Hepatocyte (in vitro differentiated cells): ENCODE data around the gene MKNK2. TPM values are rescaled to one million over a fixed set of nuclear protein-coding genes. Genes with fewer than 3 reads are reported as not detected.
A peak's percentile ranks its signal among the peaks of the same experiment; 100 is the strongest.

Experiments
- DNase-seq: peaks from one replicate; pipeline ENCODE4 v3.0.0-alpha.2; 2016; ENCODE audit warnings: low spot score
- H2AFZ ChIP-seq: fragments of 200-600 bp; sonication (generic); 2 replicates; pipeline ENCODE4 v1.6.0; 2016; ENCODE audit warnings: antibody characterized with exemption, mild to moderate bottlenecking
- H3K27ac ChIP-seq: fragments of 200-600 bp; sonication (generic); 2 replicates; pipeline ENCODE4 v1.5.1; 2016; ENCODE audit warnings: mild to moderate bottlenecking
- H3K27me3 ChIP-seq: fragments of 200-600 bp; sonication (generic); 2 replicates; pipeline ENCODE4 v1.6.1; 2016
- H3K36me3 ChIP-seq: fragments of 200-600 bp; sonication (generic); replicated peaks from 2 replicates; pipeline ENCODE4 v1.5.1; 2016; ENCODE audit warnings: low read depth; ENCODE audit not compliant: insufficient read depth
- H3K4me1 ChIP-seq: fragments of 200-600 bp; sonication (generic); 2 replicates; pipeline ENCODE4 v1.5.1; 2016; ENCODE audit warnings: mild to moderate bottlenecking, moderate library complexity; ENCODE audit not compliant: insufficient read depth
- H3K4me2 ChIP-seq: fragments of 200-600 bp; sonication (generic); 2 replicates; pipeline ENCODE4 v1.6.0; 2016
- H3K4me3 ChIP-seq: fragments of 200-600 bp; sonication (generic); 2 replicates; pipeline ENCODE4 v1.5.1; 2016; ENCODE audit warnings: mild to moderate bottlenecking
- H3K79me2 ChIP-seq: fragments of 200-600 bp; sonication (generic); 2 replicates; pipeline ENCODE4 v1.6.0; 2017; ENCODE audit warnings: mild to moderate bottlenecking
- H3K9me2 ChIP-seq: fragments of 200-600 bp; sonication (generic); replicated peaks from 2 replicates; pipeline ENCODE4 v1.6.0; 2017; ENCODE audit warnings: mild to moderate bottlenecking; ENCODE audit not compliant: insufficient read depth
- H3K9me3 ChIP-seq: fragments of 200-600 bp; sonication (generic); 2 replicates; pipeline ENCODE4 v1.5.1; 2016; ENCODE audit warnings: low read depth, mild to moderate bottlenecking
- H4K20me1 ChIP-seq: fragments of 200-600 bp; sonication (generic); 2 replicates; pipeline ENCODE4 v1.6.0; 2016; ENCODE audit warnings: mild to moderate bottlenecking; ENCODE audit not compliant: insufficient read depth, poor library complexity, severe bottlenecking
- EZH2 ChIP-seq: fragments of 200-600 bp; sonication (generic); IDR thresholded peaks from 2 replicates; pipeline ENCODE4 v1.6.1; 2016; ENCODE audit warnings: antibody characterized with exemption, mild to moderate bottlenecking, borderline replicate concordance
- EZH2phosphoT487 ChIP-seq: fragments of 200-600 bp; sonication (generic); IDR thresholded peaks from one replicate; pipeline ENCODE4 v1.6.1; 2018; ENCODE audit warnings: antibody characterized with exemption, mild to moderate bottlenecking, low read depth, moderate library complexity; ENCODE audit not compliant: unreplicated experiment, severe bottlenecking
- WGBS: methylation state at CpG from one replicate; pipeline ENCODE4 v1.1.6; 2016; ENCODE audit warnings: low lambda C conversion rate; ENCODE audit errors: missing lambda C conversion rate; 5-methylcytosine and 5-hydroxymethylcytosine counted together
- polyA plus RNA-seq: library from polyadenylated mRNA; unstranded; fragments of >200 nt; fragmentation: Nextera tagmentation; extraction: Ambion mirVana; gene quantifications from 2 replicates; pipeline ENCODE4 v1.2.1, GENCODE V29; 2016
- total RNA-seq: library from RNA; depleted of rRNA; stranded (reverse); fragments of >200 nt; gene quantifications from 2 replicates; pipeline ENCODE4 v1.2.3, GENCODE V29; 2014
- TF ChIP-seq, protein P1 (sequence below): fragments of 200-600 bp; sonication (generic); IDR thresholded peaks from 2 replicates; pipeline ENCODE4 v1.5.1; 2016; ENCODE audit warnings: antibody characterized with exemption, mild to moderate bottlenecking; ENCODE audit not compliant: poor library complexity

MKNK2 gene
- total and polyA plus RNA-seq, 2 experiments from 2014 or later: 90.4 to 136 TPM

DNA sequence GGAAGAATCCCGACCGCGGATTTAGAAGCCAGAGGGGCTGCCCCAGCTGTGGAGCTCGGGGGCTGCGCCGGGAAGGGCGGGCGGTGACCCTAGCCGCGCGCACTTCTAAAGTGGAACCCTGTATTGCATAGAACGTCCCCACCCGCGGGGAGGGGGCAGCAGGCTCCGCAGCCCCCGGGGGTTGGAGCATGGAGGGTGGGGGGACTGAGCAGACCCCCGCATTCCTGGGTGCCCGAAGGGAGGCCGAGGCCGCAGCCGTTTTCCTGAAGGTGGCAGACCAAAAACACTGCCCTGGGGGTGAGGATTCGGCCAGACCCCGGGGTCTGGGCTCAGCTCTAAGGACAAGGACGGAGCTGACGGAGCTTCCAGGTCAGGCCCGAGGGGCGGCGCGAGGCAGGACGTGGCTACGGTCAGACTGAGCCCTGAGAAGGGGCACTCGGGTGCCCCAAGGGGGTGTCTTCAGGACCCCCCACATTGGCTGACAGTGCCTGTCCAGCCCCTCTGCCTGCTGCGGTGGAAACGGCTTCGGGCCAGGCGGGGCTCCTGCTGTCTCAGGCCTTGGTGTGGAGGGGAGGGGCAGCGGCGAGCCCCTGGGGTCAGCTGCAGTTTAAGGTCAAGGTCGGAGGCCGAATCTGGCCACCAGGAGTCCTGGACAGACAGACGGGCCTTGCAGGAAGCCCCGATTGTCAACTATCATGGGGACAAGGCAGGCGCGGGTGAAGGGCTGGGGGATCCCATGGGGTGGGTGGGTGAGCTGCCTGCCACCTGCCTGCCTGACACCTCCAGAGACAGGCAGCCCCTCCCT is 12.6 kb downstream of the MKNK2 start:
- no peak overlapping the region for H3K4me2 ChIP-seq
- WGBS: 92% methylated on average over 31 of the region's 44 CpGs
- H3K4me3 ChIP-seq: no peak overlapping the region
- no peak overlapping the region for H2AFZ ChIP-seq
- H4K20me1 ChIP-seq: no peaks in the 10 kb centered on the region
- no peaks in the 10 kb centered on the region for H3K36me3 ChIP-seq
- H3K9me3 ChIP-seq: no peaks in the 10 kb centered on the region
- DNase-seq: peak; percentile 4
- H3K4me1 ChIP-seq: peaks cover 16% of the 10 kb centered on the region
- no peaks in the 10 kb centered on the region for H3K9me2 ChIP-seq
- H3K79me2 ChIP-seq: peaks cover 6% of the 10 kb centered on the region
- no peak for TF ChIP-seq EZH2
- H3K27me3 ChIP-seq: no peaks in the 10 kb centered on the region
- H3K27ac ChIP-seq: no peak overlapping the region

- Histone ChIP-seq H2AFZ (no peak overlapping the region), H3K36me3 (no peaks in the 10 kb centered on the region), H3K79me2 (peaks cover 6% of the 10 kb centered on the region), H3K4me1 (peaks cover 16% of the 10 kb centered on the region), H3K9me3 (no peaks in the 10 kb centered on the region), H4K20me1 (no peaks in the 10 kb centered on the region), H3K4me2 (no peak overlapping the region), H3K27ac (no peak overlapping the region), H3K4me3 (no peak overlapping the region), H3K27me3 (no peaks in the 10 kb centered on the region), H3K9me2 (no peaks in the 10 kb centered on the region)
- DNase-seq: peak; percentile 5
- TF ChIP-seq, protein P1, sequence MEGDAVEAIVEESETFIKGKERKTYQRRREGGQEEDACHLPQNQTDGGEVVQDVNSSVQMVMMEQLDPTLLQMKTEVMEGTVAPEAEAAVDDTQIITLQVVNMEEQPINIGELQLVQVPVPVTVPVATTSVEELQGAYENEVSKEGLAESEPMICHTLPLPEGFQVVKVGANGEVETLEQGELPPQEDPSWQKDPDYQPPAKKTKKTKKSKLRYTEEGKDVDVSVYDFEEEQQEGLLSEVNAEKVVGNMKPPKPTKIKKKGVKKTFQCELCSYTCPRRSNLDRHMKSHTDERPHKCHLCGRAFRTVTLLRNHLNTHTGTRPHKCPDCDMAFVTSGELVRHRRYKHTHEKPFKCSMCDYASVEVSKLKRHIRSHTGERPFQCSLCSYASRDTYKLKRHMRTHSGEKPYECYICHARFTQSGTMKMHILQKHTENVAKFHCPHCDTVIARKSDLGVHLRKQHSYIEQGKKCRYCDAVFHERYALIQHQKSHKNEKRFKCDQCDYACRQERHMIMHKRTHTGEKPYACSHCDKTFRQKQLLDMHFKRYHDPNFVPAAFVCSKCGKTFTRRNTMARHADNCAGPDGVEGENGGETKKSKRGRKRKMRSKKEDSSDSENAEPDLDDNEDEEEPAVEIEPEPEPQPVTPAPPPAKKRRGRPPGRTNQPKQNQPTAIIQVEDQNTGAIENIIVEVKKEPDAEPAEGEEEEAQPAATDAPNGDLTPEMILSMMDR: no peak
- TF ChIP-seq EZH2: no peak
- no peak for TF ChIP-seq EZH2phosphoT487
- 87% methylated on average over 21 of the region's 24 CpGs for WGBS
These were observed 13.3 kb downstream of the MKNK2 start for GRCh38 chr19:2037651-2038255.

DNA sequence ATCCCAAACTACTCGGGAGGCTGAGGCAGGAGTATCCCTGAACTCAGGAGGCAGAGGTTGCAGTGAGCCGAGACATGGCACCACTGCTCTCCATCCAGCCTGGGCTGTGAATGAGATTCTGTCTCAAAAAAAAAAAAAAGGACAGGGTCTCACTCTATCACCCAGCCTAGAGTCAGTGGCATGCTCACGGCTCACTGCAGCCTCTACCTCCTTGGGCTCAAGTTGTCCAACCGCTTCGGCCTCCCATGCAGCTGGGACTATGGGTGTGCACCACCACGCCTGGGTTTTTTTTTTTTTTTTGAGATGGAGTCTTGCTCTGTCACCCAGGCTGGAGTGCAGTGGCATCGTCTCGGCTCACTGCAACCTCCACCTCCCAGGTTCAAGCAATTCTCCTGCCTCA is 14.6 kb downstream of the MKNK2 start:
- Histone ChIP-seq H3K4me1 (peaks cover 18% of the 10 kb centered on the region), H3K9me3 (no peaks in the 10 kb centered on the region), H3K79me2 (peaks cover 4% of the 10 kb centered on the region), H3K27me3 (no peaks in the 10 kb centered on the region), H3K4me2 (no peak overlapping the region), H2AFZ (no peak overlapping the region), H3K9me2 (no peaks in the 10 kb centered on the region), H3K4me3 (no peak overlapping the region), H4K20me1 (no peaks in the 10 kb centered on the region), H3K36me3 (no peaks in the 10 kb centered on the region), H3K27ac (no peak overlapping the region)
- DNase-seq: no peak
- 98% methylated on average over 7 of the region's 8 CpGs for WGBS
- TF ChIP-seq EZH2phosphoT487 (no peak), EZH2 (no peak)
- TF ChIP-seq, protein P1: no peak

GRCh38 chr19:2035590-2035991 is 15.5 kb downstream of the MKNK2 start:
- H3K27ac ChIP-seq: no peak overlapping the region
- 87% methylated on average over 14 of the region's 14 CpGs for WGBS
- peaks cover 15% of the 10 kb centered on the region for H3K4me1 ChIP-seq
- H3K9me3 ChIP-seq: no peaks in the 10 kb centered on the region
- no peaks in the 10 kb centered on the region for H3K36me3 ChIP-seq
- no peak overlapping the region for H3K4me2 ChIP-seq
- TF ChIP-seq, protein P1: no peak
- TF ChIP-seq EZH2phosphoT487: no peak
- no peak for TF ChIP-seq EZH2
- H2AFZ ChIP-seq: no peak overlapping the region
- no peak for DNase-seq
- no peaks in the 10 kb centered on the region for H3K79me2 ChIP-seq
- no peaks in the 10 kb centered on the region for H3K27me3 ChIP-seq
- H3K4me3 ChIP-seq: no peak overlapping the region
- no peaks in the 10 kb centered on the region for H4K20me1 ChIP-seq
- no peaks in the 10 kb centered on the region for H3K9me2 ChIP-seq
